GM12865 (cell line): Measurements from ENCODE around the gene NR5A1.
A peak's percentile ranks its signal among the peaks of the same experiment; 100 is the strongest.

Source experiments
- DNase-seq: peaks from one replicate; pipeline ENCODE4 v3.0.0; 2010; ENCODE audit warnings: low read depth
- H3K4me3 ChIP-seq: 2 replicates; pipeline ENCODE4 v1.5.1; 2011; ENCODE audit warnings: mild to moderate bottlenecking, low read depth, low read length, control low read depth
- CTCF ChIP-seq: IDR thresholded peaks from 2 replicates; pipeline ENCODE4 v1.5.1; 2011; ENCODE audit warnings: low read length, control low read depth, low read depth, inconsistent platforms; ENCODE audit not compliant: insufficient read depth; ENCODE audit errors: missing control alignments

NR5A1 gene

GRCh38 chr9:124506931-124507879 is at the start of gene NR5A1:
TSS of gene NR5A1 (minus strand) at chr9:124507399. CDS start at chr9:124503395, 4,004 bp downstream.
- H3K4me3 ChIP-seq = no peak within 1 kb of the TSS
- TF ChIP-seq CTCF = no peak
- DNase-seq = no peak

DNA sequence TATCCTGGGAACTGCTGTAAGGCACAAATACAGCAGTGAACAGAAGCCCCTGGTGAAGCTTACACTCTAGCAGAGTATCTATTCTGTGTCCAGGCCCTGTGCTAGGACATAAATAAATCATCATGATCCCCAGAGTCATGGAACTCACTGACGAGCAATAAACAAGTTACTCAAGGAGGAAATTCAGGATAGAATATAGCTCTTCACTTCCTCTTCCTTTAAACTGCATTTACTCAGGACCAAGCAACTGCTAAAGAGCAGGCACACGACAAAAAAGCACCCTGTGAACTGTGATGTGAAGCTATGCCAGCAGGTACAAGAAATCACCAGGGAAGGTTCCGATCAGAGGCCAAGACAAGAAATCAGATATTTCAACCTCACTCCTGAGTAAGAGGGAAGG is 47.8 kb upstream of the NR5A1 start:
- no peak for DNase-seq
- no peak for TF ChIP-seq CTCF
- no peak overlapping the region for H3K4me3 ChIP-seq

DNA sequence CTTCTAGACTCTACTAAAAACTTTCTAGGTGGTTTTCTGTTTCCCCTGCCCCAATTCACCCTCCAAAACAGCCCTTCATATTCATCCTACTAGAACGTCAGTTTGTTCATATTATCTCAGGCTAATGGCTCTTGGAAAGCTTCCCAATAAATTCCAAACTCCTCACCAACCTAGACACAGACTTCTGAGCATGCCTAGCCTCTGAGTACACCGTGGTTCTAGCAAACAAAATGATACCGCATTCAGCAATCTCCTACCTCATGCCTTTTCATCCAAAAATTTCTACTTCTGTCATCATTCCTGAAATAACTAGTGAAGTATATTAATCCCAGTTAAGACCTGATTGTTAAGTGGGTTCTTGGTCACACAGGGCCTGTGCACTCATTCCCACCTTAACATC is 46.5 kb upstream of the NR5A1 start:
- no peak for TF ChIP-seq CTCF
- no peak for DNase-seq
- no peak overlapping the region for H3K4me3 ChIP-seq

GRCh38 chr9:124552273-124552605 is 45.0 kb upstream of the NR5A1 start:
- TF ChIP-seq CTCF = no peak
- no peak overlapping the region for H3K4me3 ChIP-seq
- no peak for DNase-seq

- peak; percentile 51 for DNase-seq
- H3K4me3 ChIP-seq = no peak overlapping the region
- TF ChIP-seq CTCF = peak; percentile 48
These were observed 44.5 kb upstream of the NR5A1 start for GRCh38 chr9:124551472-124552272.

- H3K4me3 ChIP-seq = no peak overlapping the region
- DNase-seq = no peak
- no peak for TF ChIP-seq CTCF
These were observed 42.9 kb upstream of the NR5A1 start for GRCh38 chr9:124550072-124550471.
